GM21619 (cell line): ENCODE data around the gene SSBP3.
A peak's percentile ranks its signal among the peaks of the same experiment; 100 is the strongest.
"Not testable (repeated sequence)": the region's sequence is repeated elsewhere in the genome, so short reads cannot be mapped to it uniquely, and the experiment has no call there.

Experiments
- ATAC-seq: cut with Tn5 transposase; IDR thresholded peaks from one replicate; pipeline ENCODE4 v1.9.1; 2021; ENCODE audit not compliant: unreplicated experiment

SSBP3 gene

DNA sequence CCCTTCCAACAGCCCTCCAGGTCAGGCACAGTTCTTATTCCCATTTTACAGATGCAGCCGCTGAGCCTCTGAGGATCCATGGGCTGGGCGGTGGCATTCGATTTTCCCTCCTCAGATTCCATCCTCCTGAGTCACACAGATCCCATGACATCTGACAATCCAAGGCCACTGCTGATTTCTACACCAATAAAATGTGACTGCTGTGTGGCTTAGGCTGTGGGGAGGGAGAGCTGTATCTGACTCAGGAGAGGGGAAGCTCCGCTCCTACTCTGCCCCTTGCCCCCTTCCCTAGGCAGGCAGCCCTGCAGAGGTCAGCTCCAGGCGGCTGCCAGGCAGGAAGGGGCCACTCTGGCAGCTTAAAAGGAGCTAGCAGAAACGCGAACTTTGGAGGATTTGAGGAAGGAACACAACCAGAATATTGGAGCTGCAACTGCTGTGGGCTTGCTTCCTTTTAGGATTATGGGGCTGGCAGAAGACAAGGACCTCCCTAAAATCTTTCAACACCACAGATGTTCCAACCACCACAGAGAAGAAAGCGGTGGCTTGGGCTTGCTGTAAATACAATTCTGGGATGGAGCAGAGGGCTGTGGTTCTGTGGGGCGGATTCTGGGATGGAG lies 156.3 kb downstream of the SSBP3 start:
- no peak for ATAC-seq

GRCh38 chr1:54248966-54249365 lies 157.2 kb downstream of the SSBP3 start:
- ATAC-seq = no peak

GRCh38 chr1:54247863-54248515 lies 158.2 kb downstream of the SSBP3 start:
- no peak for ATAC-seq

GRCh38 chr1:54246116-54246721 lies 160.0 kb downstream of the SSBP3 start:
- no peak for ATAC-seq

- ATAC-seq = no peak
These were observed 160.7 kb downstream of the SSBP3 start for GRCh38 chr1:54245501-54245900.

- no peak for ATAC-seq
These were observed 161.5 kb downstream of the SSBP3 start for GRCh38 chr1:54244655-54245054.

GRCh38 chr1:54243022-54243421 lies 163.2 kb downstream of the SSBP3 start:
- ATAC-seq = no peak

DNA sequence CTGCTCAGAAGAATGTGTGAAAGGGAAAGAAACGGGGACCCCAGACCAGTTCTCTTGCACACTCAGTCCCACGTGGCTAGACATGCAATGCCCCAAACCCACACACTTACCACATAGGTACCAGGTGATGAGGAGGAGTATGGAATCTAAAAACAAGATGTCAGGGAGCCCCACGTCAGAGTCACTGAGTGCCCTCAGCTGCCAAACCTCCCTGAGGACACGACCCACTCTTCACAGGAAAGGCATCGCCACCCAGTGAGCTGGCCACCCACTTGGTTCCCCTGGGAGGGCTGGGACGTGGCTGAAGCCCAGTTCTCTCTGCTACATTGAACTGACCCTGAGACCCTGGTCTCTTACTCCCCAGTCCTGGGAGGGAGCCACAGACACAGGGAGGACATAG lies 164.8 kb downstream of the SSBP3 start:
- no peak for ATAC-seq

DNA sequence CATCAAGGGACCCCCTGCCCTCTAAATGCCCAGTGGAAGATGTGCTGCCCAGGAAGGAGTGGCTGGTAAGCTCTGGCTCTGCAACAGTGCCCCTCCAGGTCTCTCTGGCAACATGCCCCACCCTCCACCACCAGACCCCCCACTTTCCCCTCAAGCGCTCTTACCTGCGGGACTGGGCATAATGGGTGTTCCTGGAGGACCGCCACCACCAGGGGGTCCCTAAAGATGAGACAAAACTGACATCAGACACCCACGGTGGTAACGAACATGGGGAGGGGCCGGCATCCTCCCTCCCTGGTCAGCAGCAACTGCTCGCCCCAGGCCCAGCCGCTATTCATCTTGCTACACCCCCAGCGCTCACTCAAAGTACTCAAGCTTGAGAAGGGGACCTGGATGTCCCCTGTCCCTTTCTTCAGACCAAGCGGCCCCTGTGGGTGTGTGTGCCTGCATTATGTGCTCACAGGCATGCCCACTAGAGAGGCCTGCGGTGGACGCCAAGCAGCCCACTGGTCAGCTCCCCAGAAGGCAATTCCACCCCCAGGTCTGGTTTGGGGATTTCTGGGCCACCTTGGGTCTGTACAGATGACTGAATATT lies 165.4 kb downstream of the SSBP3 start:
- ATAC-seq = no peak

DNA sequence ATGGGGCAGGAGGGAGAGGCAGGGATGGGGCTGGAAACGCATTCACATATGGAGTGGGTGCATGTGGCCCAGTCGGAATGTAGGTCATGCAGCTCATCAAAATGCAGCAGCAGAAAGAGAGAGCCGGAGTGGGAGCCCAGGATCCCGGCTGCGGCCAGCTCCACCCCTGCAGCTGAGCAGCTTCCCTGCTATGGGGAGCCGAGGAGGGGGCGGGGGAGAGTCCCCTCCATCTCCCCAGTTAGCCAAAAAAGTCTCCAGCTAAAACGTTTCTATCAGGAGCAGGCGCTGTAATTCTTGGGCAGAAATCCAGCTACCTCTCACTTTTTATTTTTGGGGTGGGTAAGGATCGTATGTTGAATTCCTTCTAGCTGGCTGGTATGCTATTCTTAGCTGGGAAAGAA lies 166.6 kb downstream of the SSBP3 start:
- ATAC-seq = no peak

- no peak for ATAC-seq
These were observed 167.2 kb downstream of the SSBP3 start for GRCh38 chr1:54239035-54239383.

DNA sequence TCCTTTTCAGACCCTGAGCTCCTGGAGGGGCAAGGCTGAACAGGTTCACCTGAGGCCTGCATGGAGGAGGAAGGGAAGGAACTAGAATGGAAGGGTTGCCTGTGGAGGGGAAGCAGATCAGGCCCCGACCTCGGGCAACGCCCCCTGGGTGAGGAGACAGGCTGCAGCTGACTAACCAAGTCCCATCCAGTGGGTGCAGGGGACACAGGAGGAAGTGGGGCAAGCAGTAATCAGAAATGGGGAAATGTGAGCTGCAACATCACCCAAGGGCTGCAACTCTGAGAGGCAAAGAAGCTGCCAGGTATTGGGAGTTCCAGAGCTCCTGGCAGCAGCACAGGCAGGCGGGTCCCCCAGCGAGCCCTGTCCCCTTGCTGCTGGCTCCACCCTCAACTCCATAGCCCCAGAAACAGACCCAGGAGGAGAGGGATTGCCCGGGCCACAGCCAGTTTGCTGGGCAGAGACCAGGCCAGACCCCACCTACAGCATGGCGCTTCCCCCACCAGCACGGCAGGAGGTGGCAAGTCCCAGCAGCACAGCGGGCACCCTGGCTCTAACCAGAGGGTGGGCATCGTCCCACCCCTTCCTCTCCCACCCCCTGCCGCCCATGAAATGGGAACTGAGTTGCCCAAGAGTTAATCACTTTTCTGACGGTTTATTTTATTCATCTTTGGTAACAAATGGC lies 167.7 kb downstream of the SSBP3 start:
- no peak for ATAC-seq

DNA sequence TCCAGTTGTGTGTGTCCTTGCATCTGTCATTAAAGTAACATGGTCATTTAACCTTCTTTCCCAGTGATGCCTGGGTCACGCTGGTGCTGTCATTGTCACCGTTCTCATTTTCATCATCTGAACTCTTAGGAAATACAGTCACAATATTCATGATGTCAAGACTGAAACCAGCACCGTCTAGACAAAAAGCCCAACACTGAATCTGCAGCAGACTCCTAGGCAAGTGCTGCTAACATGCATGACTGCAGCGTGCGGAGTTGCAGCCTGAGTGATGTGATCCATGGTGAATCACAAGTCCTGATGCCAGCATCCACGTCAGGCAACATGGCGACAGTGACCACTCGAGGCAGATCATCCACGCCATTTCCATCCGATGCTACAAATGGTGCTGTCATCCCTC lies 168.6 kb downstream of the SSBP3 start:
- no peak for ATAC-seq

GRCh38 chr1:54234284-54234683 lies 171.9 kb downstream of the SSBP3 start:
- no peak for ATAC-seq

- ATAC-seq = not testable (repeated sequence)
These were observed 173.0 kb downstream of the SSBP3 start for GRCh38 chr1:54233196-54233595.

DNA sequence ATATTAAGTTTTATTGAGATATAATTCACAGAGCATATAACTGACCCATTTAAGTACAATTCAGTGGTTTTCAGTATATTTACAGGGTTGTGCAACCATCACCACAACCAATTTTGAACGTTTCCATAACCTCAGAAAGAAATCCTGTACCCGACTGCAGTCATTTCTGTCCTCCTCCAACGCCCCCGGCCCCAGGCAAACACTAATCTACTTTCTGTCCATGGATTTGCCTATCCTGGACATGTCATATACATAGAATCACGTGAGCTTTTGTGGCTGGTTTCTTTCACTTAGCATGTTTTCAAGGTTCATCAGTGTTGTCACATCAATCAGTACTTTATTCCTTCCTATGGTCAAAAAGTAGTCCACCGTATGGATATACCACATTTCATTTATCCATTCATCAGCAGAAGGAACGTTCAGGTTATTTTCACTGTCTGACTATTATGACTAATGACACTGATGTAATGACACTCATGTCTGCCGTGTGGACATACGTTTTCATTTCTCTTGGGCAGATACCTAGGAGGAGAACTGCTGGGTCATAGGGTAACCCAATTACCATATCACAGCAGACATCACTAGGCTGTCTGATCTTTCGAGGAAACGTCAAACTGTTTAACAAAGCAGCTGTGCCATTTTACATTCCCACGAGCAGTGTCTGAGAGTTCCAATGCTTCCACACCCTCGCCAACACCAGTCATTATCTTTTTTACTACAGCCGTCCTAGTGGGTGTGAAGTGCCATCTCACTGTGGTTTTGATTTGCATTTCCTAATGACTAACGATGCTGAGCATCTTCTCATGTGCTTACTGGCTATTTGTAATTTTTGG lies 175.5 kb downstream of the SSBP3 start:
- ATAC-seq = peak; percentile 48

GRCh38 chr1:54229281-54229891 lies 176.8 kb downstream of the SSBP3 start:
- ATAC-seq = no peak

GRCh38 chr1:54228638-54229079 lies 177.5 kb downstream of the SSBP3 start:
- no peak for ATAC-seq

DNA sequence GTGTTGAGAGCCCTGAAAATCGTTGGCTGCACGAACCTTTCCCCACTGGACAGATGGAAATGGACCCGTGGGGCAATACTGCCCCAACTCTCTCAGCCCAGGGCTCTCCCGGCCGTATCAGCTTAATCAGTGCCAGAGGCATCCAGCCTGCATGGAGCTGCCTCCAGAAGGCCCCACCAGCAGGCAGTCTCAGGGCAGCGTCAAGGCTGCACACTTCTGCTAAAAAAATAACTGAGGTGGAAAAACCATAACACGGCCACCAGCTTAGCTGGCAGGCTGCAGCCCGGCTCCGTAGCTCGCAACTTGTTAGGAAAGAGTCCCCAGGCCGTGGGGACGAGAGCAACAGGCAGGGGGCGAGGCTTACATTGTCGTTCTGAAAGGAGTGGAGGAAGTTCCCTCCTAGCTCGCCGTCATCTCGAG lies 178.3 kb downstream of the SSBP3 start:
- ATAC-seq = no peak

DNA sequence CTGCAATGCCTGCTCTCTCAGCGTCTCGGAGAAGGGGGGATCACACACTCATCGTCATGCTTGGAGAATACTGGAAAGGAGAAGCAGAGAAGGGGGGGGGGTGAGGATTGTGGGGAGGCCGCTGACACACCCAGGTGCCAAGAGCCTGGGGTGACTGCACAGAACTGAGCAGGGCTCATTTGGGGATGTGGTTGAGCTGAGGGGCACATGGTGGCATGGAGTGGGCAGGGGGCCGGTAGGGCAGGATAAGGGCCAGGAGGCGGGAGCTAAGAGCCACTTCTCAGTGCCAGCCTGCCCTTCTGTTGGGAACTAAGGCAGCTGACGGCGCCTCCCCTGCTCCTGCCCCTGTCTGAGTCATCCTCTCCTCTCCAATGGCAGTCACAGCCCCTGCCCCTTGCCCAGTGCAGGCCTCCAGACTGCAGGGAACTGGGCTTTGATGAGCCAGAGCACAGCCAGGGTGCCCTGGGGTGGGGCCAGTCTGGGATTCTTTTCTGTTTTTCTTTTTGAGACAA lies 179.0 kb downstream of the SSBP3 start:
- no peak for ATAC-seq
